Measurements from ENCODE around the gene TMEM91.

DNA sequence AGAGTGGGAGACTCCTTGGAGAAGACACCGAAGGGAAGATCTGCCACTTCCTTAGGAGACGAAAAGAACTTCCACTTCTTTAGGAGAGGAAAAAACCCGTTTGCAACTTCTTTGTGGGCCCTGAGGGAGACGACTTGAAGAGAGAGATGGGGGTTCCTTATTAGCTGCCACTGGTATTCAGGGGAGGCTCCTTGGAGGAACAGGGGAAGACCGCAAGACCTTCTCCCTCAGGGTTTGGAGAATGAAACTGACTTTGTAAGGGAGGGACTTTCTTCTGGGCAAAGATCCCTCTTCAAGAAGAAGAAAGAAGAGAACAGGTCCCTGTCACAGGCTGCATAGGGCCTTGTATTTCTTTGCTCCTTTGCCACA is 21.7 kb downstream of the TMEM91 start:
- TF ChIP-seq, protein P1, sequence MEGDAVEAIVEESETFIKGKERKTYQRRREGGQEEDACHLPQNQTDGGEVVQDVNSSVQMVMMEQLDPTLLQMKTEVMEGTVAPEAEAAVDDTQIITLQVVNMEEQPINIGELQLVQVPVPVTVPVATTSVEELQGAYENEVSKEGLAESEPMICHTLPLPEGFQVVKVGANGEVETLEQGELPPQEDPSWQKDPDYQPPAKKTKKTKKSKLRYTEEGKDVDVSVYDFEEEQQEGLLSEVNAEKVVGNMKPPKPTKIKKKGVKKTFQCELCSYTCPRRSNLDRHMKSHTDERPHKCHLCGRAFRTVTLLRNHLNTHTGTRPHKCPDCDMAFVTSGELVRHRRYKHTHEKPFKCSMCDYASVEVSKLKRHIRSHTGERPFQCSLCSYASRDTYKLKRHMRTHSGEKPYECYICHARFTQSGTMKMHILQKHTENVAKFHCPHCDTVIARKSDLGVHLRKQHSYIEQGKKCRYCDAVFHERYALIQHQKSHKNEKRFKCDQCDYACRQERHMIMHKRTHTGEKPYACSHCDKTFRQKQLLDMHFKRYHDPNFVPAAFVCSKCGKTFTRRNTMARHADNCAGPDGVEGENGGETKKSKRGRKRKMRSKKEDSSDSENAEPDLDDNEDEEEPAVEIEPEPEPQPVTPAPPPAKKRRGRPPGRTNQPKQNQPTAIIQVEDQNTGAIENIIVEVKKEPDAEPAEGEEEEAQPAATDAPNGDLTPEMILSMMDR (conservative IDR thresholded peaks at IDR 0.05): no peak
- no peak for TF ChIP-seq ZFX (IDR thresholded peaks at IDR 0.05)
